ENCODE measurements around the gene EPB41L3.
A peak's percentile ranks its signal among the peaks of the same experiment; 100 is the strongest.

Gene EPB41L3

GRCh38 chr18:5398269-5398668 lies 145.5 kb downstream of the EPB41L3 start:
- no peak for DNase-seq

- no peak for DNase-seq
Measured at GRCh38 chr18:5397102-5397501, 146.7 kb downstream of the EPB41L3 start.

DNA sequence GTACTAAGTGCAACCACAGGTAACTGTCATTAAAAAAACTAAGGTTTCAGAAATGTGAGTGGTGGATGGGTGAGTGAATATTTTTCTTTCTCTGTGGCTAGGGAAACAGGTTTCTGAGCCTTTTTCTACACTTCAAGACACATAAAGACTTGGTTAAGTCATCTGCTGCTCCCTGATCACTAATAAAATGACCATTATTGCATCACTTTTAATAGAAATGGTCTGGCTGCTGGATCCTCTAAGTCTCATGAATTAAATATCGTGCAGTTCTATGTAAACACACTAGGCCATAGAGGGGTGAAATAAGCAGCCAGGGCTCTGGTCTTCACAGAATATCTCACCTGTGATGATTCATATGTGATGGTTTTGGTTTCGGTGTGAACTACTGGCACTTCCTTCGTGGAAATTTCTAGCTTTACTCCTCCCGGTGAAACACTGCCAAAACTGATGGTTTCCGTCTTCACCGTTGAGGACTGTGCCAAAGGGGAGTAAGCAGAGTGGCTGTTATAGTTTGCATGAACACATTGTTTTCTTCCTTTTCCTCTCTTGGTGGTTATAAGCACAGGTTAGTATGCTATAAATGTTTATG lies 147.8 kb downstream of the EPB41L3 start:
- peak in 1 of 5 experiments; percentile 19 for DNase-seq

DNA sequence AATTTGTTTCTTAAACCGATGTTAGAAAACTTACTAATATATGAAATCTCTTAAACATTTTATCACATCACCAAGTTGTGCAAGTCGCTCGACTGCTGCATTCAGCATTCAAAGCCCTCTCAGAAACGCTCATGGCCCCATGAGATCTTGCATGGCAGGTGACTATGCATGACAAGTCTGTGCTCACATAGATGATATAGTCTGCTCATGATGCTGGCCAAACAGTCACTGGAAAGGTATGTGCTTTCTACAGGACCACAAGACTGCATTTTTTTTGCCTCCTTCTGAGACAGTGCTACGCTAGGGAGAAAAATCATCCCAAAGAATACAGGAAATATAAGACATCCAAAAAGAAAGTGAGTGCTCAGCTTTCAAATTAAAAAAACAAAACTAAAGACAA lies 150.0 kb downstream of the EPB41L3 start:
- no peak for DNase-seq

GRCh38 chr18:5391409-5391808 lies 152.4 kb downstream of the EPB41L3 start:
- DNase-seq = no peak

DNA sequence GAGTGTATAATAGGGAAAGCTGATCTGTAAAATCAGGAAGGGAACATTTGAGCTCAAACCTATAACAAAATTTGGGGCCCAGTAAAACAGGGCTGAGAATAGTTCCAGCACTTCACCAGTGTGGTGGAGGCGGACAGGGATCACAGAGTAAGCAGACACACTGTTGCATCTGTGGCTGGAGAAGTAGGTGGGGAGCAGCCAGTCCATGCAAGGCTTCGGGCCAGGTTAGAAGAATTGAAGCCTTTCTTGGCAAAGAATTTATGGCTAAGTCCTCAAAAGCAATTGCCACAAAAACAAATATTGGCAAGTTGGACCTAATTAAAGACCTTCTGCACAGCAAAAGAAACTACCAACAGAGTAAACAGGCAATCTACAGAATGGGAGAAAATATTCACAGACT lies 154.4 kb downstream of the EPB41L3 start:
- DNase-seq = no peak

- no peak for DNase-seq
Measured at GRCh38 chr18:5388896-5389295, 154.9 kb downstream of the EPB41L3 start.

DNA sequence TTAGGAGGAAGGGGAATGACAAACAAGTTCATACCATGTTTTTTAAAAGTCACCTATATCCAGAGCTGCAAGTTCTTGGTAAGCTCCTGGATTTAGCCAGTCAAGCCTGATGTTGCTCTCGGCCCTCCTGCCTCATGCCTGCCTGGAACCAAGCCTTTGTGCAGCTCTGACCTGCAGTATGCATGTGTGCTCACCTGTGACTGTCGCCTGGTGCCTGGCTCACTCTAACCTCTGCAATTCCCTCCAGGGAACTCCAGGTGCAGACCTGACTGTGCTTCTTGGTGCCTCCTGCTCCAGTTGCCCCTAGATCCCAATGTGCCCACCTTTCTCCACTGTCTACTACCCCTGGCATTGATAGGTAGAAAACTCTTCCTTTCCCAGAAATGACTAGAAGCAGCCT lies 163.2 kb downstream of the EPB41L3 start:
- DNase-seq = no peak

GRCh38 chr18:5376986-5377385 lies 166.8 kb downstream of the EPB41L3 start:
- no peak for DNase-seq

DNA sequence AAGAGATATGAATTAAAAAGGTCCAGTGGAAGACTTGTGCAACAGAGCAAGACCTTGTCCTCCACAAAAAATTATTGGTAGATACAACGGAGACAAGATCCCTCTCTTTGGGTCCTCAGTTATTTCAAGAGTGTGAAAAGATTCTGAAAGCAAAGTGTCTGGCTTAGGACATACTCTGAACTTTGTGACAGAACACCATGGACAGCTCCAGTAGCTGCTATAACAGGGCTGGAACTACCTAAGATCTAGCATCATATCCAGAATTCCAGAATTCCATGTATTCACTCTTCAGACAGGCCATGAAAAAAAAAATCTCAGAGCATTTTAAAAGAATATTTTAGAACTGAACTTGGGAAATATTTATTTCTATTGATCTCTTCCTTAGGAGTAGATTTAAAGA lies 173.5 kb downstream of the EPB41L3 start:
- no peak for DNase-seq

DNA sequence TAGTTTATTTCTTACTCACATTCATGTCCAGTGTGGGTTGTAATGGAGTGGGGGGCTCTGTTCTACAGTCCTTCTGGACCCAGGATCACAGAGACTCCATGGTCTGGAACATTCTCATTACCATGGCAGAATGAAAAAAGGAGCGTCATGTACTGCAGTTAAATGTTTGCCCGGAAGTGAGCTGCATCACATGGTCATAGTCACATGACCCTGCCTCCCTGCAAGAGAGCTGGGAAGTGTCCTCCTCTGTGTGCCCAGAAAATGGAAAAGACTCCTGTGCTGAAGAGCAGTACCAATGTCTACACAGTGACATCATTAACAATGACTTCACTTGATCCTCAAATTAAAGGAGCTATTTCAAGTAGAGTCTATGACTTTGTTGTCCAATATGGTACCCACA lies 174.3 kb downstream of the EPB41L3 start:
- DNase-seq = no peak

GRCh38 chr18:5365443-5365842 lies 178.4 kb downstream of the EPB41L3 start:
- no peak for DNase-seq

GRCh38 chr18:5350636-5351035 lies 193.2 kb downstream of the EPB41L3 start:
- no peak for DNase-seq

Measured in T-helper 2 cell (primary cell).